Activated CD8-positive, alpha-beta T cell treated with anti-CD3 and anti-CD28 coated beads for 36 hours (primary cell): ENCODE data around the gene GYS2. TPM values are rescaled to one million over a fixed set of nuclear protein-coding genes. Genes with fewer than 3 reads are reported as not detected.
A peak's percentile ranks its signal among the peaks of the same experiment; 100 is the strongest.
"Not testable (repeated sequence)": the region's sequence is repeated elsewhere in the genome, so short reads cannot be mapped to it uniquely, and the experiment has no call there.

Source experiments
- ATAC-seq: fragments of 200-7000 bp; cut with Tn5 transposase; one replicate; pipeline ENCODE4 v1.10.0; 2021; ENCODE audit warnings: mild to moderate bottlenecking, moderate library complexity
- CTCF ChIA-PET: fragments of 350-600 bp; sonication (Branson Sonifier 250); formaldehyde crosslinking; loops from one replicate; lab custom pipeline; 2021; ENCODE audit warnings: antibody characterized with exemption; lab: Charles Lee
- POLR2A ChIA-PET: fragments of 350-600 bp; sonication (Branson Sonifier 250); formaldehyde crosslinking; loops from one replicate; lab custom pipeline; 2021; ENCODE audit warnings: antibody characterized with exemption; lab: Charles Lee
- DNase-seq: peaks from one replicate; pipeline ENCODE4 v3.0.0-alpha.2; 2020
- H3K27ac Mint-ChIP-seq: one replicate; pipeline ENCODE4 v1.8.0; 2021; ENCODE audit warnings: mild to moderate bottlenecking, mixed read lengths
- H3K27me3 Mint-ChIP-seq: one replicate; pipeline ENCODE4 v1.8.0; 2021; ENCODE audit warnings: mixed read lengths
- H3K36me3 Mint-ChIP-seq: one replicate; pipeline ENCODE4 v1.8.0; 2021; ENCODE audit warnings: low read depth, mixed read lengths
- H3K4me1 Mint-ChIP-seq: one replicate; pipeline ENCODE4 v1.8.0; 2021; ENCODE audit warnings: low read depth, mixed read lengths
- H3K4me3 Mint-ChIP-seq: one replicate; pipeline ENCODE4 v1.8.0; 2021; ENCODE audit warnings: mild to moderate bottlenecking, moderate library complexity, mixed read lengths
- H3K9me3 Mint-ChIP-seq: one replicate; pipeline ENCODE4 v1.8.0; 2021; ENCODE audit warnings: mixed read lengths
- CTCF ChIP-seq: fragments of 200-600 bp; IDR thresholded peaks from one replicate; pipeline ENCODE4 v1.8.0; 2022; ENCODE audit warnings: antibody characterized with exemption, mild to moderate bottlenecking
- intact Hi-C: fragments of 100-400 bp; cut with micrococcal nuclease; formaldehyde crosslinking; loops from one replicate; pipeline ENCODE4 v1.10.0; 2022
- total RNA-seq, 2 experiments: library from RNA; stranded (reverse); gene quantifications; one replicate each; pipeline ENCODE4 v1.2.3, GENCODE V29; 2021

The GYS2 gene
- total RNA-seq, 2 experiments from 2014 or later, result not detected

- DNase-seq (no peak), ATAC-seq (no peak)
- Mint-ChIP-seq H3K4me3 (no peak overlapping the region), H3K9me3 (no peaks in the 10 kb centered on the region), H3K4me1 (peaks cover 88% of the 10 kb centered on the region), H3K27me3 (no peaks in the 10 kb centered on the region), H3K27ac (peak overlapping the region; percentile 34), H3K36me3 (peaks cover 86% of the 10 kb centered on the region)
- ChIA-PET POLR2A (interaction anchor here (1.0 to 4.3 kb wide), 7 partner anchors 8 to 146 kb away, joined by 3 to 35 read pairs (median 3); partner anchors contain the start of genes GOLT1B, LDHB and RECQL), CTCF (no interaction called here)
- no peak for TF ChIP-seq CTCF
- intact Hi-C loops, result no loop called here
Measured at GRCh38 chr12:21647179-21647578, 42.5 kb upstream of the GYS2 start.

DNA sequence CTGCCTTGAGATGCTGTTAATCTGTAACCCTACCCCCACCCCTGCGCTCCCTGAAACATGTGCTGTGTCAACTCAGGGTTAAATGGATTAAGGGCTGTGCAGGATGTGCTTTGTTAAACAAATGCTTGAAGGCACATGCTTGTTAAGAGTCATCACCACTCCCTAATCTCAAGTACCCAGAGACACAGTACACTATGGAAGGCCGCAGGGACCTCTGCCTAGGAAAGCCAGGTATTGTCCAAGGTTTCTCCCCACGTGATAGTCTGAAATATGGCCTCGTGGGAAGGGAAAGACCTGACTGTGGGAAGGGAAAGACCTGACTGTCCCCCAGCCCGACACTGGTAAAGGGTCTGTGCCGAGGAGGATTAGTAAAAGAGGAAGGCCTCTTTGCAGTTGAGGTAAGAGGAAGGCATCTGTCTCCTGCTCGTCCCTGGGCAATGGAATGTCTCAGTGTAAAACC, 40.4 kb upstream of the GYS2 start:
- ATAC-seq, H3K27me3 Mint-ChIP-seq, H3K9me3 Mint-ChIP-seq, CTCF ChIA-PET, H3K4me3 Mint-ChIP-seq, DNase-seq, intact Hi-C loops: not testable (repeated sequence)
- H3K4me1 Mint-ChIP-seq, result peaks cover 83% of the 10 kb centered on the region
- H3K36me3 Mint-ChIP-seq, result peaks cover 83% of the 10 kb centered on the region
- POLR2A ChIA-PET, result interaction anchor here (0.5 to 3.3 kb wide), 2 partner anchors 12 to 1461 kb away, joined by 3 to 18 read pairs; partner anchors contain the start of gene LDHB
- peak overlapping the region; percentile 81 for H3K27ac Mint-ChIP-seq

DNA sequence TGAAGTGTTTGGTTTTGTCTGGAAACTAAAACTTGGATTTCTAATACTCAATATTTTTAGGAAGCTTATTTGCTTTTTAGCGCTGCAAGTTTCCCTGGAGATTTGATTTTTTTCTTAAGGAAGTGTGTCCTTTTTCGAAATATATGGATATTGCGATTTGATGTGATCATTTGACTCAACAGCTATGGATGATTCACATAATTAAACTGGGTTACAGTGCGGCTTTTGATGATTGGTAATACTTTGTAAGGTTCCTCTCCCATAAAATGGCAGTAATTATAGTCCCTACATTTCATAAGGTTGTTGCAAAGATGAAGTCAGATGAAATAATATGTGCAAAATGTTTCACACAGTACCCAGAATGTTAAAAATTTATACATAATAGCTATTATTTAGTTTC, 39.9 kb upstream of the GYS2 start:
- intact Hi-C loops, result no loop called here
- no peaks in the 10 kb centered on the region for H3K9me3 Mint-ChIP-seq
- no peaks in the 10 kb centered on the region for H3K27me3 Mint-ChIP-seq
- ATAC-seq, result no peak
- peaks cover 82% of the 10 kb centered on the region for H3K4me1 Mint-ChIP-seq
- H3K4me3 Mint-ChIP-seq, result no peak overlapping the region
- peaks cover 82% of the 10 kb centered on the region for H3K36me3 Mint-ChIP-seq
- peak overlapping the region; percentile 35 for H3K27ac Mint-ChIP-seq
- TF ChIP-seq CTCF, result no peak
- ChIA-PET CTCF (no interaction called here), POLR2A (interaction anchor here (0.5 to 3.3 kb wide), 3 partner anchors 12 to 1461 kb away, joined by 3 to 18 read pairs (median 4); partner anchors contain the start of genes GOLT1B, LDHB and RECQL)
- DNase-seq, result no peak

GRCh38 chr12:21643758-21644157, 39.1 kb upstream of the GYS2 start:
- POLR2A ChIA-PET, result interaction anchor here (0.7 to 3.3 kb wide), 3 partner anchors 9 to 142 kb away, joined by 3 to 18 read pairs (median 4); partner anchors contain the start of genes GOLT1B, LDHB and RECQL
- CTCF ChIA-PET, result interaction anchor here (1.6 kb wide), 1 partner anchor 37 kb away, joined by 4 read pairs; no protein-coding TSS in a partner anchor

GRCh38 chr12:21642707-21643389, 38.2 kb upstream of the GYS2 start:
- Mint-ChIP-seq H3K4me1 (peaks cover 82% of the 10 kb centered on the region), H3K27me3 (no peaks in the 10 kb centered on the region), H3K27ac (peak overlapping the region; percentile 81), H3K4me3 (no peak overlapping the region), H3K9me3 (no peaks in the 10 kb centered on the region), H3K36me3 (peaks cover 82% of the 10 kb centered on the region)
- ChIA-PET POLR2A (interaction anchor here (0.6 to 3.3 kb wide), 7 partner anchors 10 to 870 kb away, joined by 3 to 18 read pairs (median 3); partner anchors contain the start of genes GOLT1B, LDHB and RECQL), CTCF (interaction anchor here (1.6 kb wide), 1 partner anchor 38 kb away, joined by 4 read pairs; no protein-coding TSS in a partner anchor)
- intact Hi-C loops, result no loop called here
- ATAC-seq, result peak; percentile 65
- no peak for TF ChIP-seq CTCF
- DNase-seq, result no peak

More at GRCh38 chr12:21643758-21644157, 39.1 kb upstream of the GYS2 start:
- Mint-ChIP-seq H3K27ac (peak overlapping the region; percentile 81), H3K36me3 (peaks cover 83% of the 10 kb centered on the region), H3K9me3 (no peaks in the 10 kb centered on the region), H3K4me1 (peaks cover 84% of the 10 kb centered on the region), H3K27me3 (no peaks in the 10 kb centered on the region), H3K4me3 (no peak overlapping the region)
- TF ChIP-seq CTCF, result no peak
- DNase-seq, result no peak
- intact Hi-C loops, result no loop called here
- ATAC-seq, result no peak
